K562 (cell line): ENCODE results near the gene CYSRT1. TPM values are rescaled to one million over a fixed set of nuclear protein-coding genes. Genes with fewer than 3 reads are reported as not detected.

Experiments
- ATF7 ChIP-seq: fragments of 450-650 bp; IDR thresholded peaks from 2 replicates; pipeline ENCODE4 v1.7.1; 2014; ENCODE audit warnings: mild to moderate bottlenecking, moderate library complexity
- CBX1 ChIP-seq: sonication (generic); IDR thresholded peaks from 2 replicates; pipeline ENCODE4 v1.6.1; 2016; ENCODE audit warnings: antibody characterized with exemption, low read depth, mild to moderate bottlenecking
- COPS2 ChIP-seq: fragments of 450-650 bp; conservative IDR thresholded peaks from 2 replicates; pipeline ENCODE4 v1.6.1; 2016; ENCODE audit warnings: mild to moderate bottlenecking, moderate library complexity
- HLTF ChIP-seq: fragments of 450-650 bp; IDR thresholded peaks from 2 replicates; pipeline ENCODE4 v1.6.1; 2016
- KLF1 ChIP-seq: fragments of 450-650 bp; IDR thresholded peaks from 2 replicates; pipeline ENCODE4 v1.6.1; 2016; ENCODE audit warnings: missing genetic modification characterization, missing compliant biosample characterization
- MBD2 ChIP-seq: sonication (generic); IDR thresholded peaks from 2 replicates; pipeline ENCODE4 v1.6.1; 2016; ENCODE audit warnings: low read depth, borderline replicate concordance
- MED1 ChIP-seq: sonication (generic); formaldehyde crosslinking; IDR thresholded peaks from 2 replicates; pipeline ENCODE4 v1.8.1; 2023; ENCODE audit warnings: missing genetic modification reagents, borderline replicate concordance
- MTA3 ChIP-seq: fragments of 450-650 bp; formaldehyde crosslinking; IDR thresholded peaks from 2 replicates; pipeline ENCODE4 v1.6.1; 2017; ENCODE audit warnings: mild to moderate bottlenecking, borderline replicate concordance
- NFXL1 ChIP-seq: fragments of 450-650 bp; formaldehyde crosslinking; IDR thresholded peaks from 2 replicates; pipeline ENCODE4 v1.4.0; 2021; ENCODE audit warnings: mild to moderate bottlenecking
- NR4A1 ChIP-seq, 2 experiments: fragments of 250-450 bp in 1 of 2; fragments of 450-650 bp in 1 of 2; sonication (Bioruptor Pico) in 1 of 2; IDR thresholded peaks; 2 replicates each; pipeline versions ENCODE4 v1.4.0 to v1.6.1; 2016 to 2020; ENCODE audit warnings: mild to moderate bottlenecking in 2 of 2, missing compliant biosample characterization in 1 of 2, missing genetic modification characterization in 1 of 2, moderate library complexity in 1 of 2
- PTRF ChIP-seq: fragments of 450-650 bp; IDR thresholded peaks from 2 replicates; pipeline ENCODE4 v1.6.1; 2016; ENCODE audit warnings: mild to moderate bottlenecking, missing genetic modification characterization, missing compliant biosample characterization
- SP1 ChIP-seq: sonication (generic); formaldehyde crosslinking; IDR thresholded peaks from 2 replicates; pipeline ENCODE4 v1.8.1; 2022; ENCODE audit warnings: mild to moderate bottlenecking, missing genetic modification reagents
- SRSF3 ChIP-seq: fragments of 200-400 bp; formaldehyde crosslinking; IDR thresholded peaks from 2 replicates; pipeline ENCODE4 v1.6.1; 2016; ENCODE audit warnings: mild to moderate bottlenecking, low read length, moderate library complexity; ENCODE audit not compliant: insufficient read depth
- SRSF7 ChIP-seq: fragments of 200-400 bp; formaldehyde crosslinking; optimal IDR thresholded peaks from 2 replicates; pipeline ENCODE3; 2017; ENCODE audit warnings: mild to moderate bottlenecking, low read depth, low read length
- TAF9B ChIP-seq: fragments of 450-650 bp; IDR thresholded peaks from 2 replicates; pipeline ENCODE4 v1.6.1; 2018; ENCODE audit warnings: mild to moderate bottlenecking; ENCODE audit not compliant: partially characterized antibody
- XRCC4 ChIP-seq: IDR thresholded peaks from one replicate; pipeline ENCODE4 v1.6.1; 2011; ENCODE audit not compliant: insufficient read depth, insufficient read length; ENCODE audit errors: extremely low read depth
- YY1 ChIP-seq, 3 experiments: IDR thresholded peaks; 2 replicates each; pipeline ENCODE4 v1.6.1; 2011; ENCODE audit warnings: low read length in 2 of 3, mild to moderate bottlenecking in 2 of 3, moderate library complexity in 2 of 3, borderline replicate concordance in 1 of 3, control low read depth in 1 of 3, low read depth in 1 of 3; ENCODE audit not compliant: insufficient read depth in 3 of 3, insufficient replicate concordance in 2 of 3, control insufficient read depth in 1 of 3, insufficient read length in 1 of 3; ENCODE audit errors: extremely low read depth in 1 of 3
- ZNF124 ChIP-seq: sonication (generic); formaldehyde crosslinking; IDR thresholded peaks from 2 replicates; pipeline ENCODE4 v1.8.1; 2022; ENCODE audit warnings: missing genetic modification reagents
- ZNF778 ChIP-seq: fragments of 450-650 bp; formaldehyde crosslinking; IDR thresholded peaks from 2 replicates; pipeline ENCODE4 v1.4.0; 2020; ENCODE audit warnings: mild to moderate bottlenecking, moderate library complexity
- polyA plus RNA-seq, 8 experiments: library from polyadenylated mRNA; depleted of rRNA in 4 of 8; stranded (reverse) in 5 of 8; unstranded in 3 of 8; fragments of >200 nt; fragmentation: Nextera tagmentation in 2 of 8; fragmentation: Illumina TruSeq in 1 of 8; extraction: Ambion mirVana in 2 of 8; extraction: Trizol in 1 of 8; gene quantifications; 2 replicates each; pipeline versions ENCODE4 v1.2.1 to v1.2.3, GENCODE V29; 2011 to 2014; ENCODE audit warnings: inconsistent platforms in 1 of 8, missing spikeins in 1 of 8
- total RNA-seq, 7 experiments: library from RNA; depleted of rRNA in 6 of 7; stranded (reverse); fragments of >200 nt in 6 of 7; fragmentation: Illumina TruSeq in 2 of 7; extraction: Trizol in 2 of 7; gene quantifications; 2 replicates each; pipeline versions ENCODE4 v1.2.1 to v1.2.3, GENCODE V29; 2011 to 2021; ENCODE audit warnings: low replicate concordance in 1 of 7
- TF ChIP-seq, protein P1 (sequence below): fragments of 450-650 bp; IDR thresholded peaks from 2 replicates; pipeline ENCODE4 v1.6.1; 2017; ENCODE audit warnings: antibody characterized with exemption
- TF ChIP-seq, protein P2 (sequence below): fragments of 250-450 bp; sonication (Bioruptor Pico); IDR thresholded peaks from 2 replicates; pipeline ENCODE4 v1.4.0; 2020
- TF ChIP-seq, protein P3 (sequence below), 2 experiments: IDR thresholded peaks; 2 replicates each; pipeline ENCODE4 v1.6.1; 2011; ENCODE audit warnings: borderline replicate concordance in 1 of 2, control low read depth in 1 of 2, low read depth in 1 of 2, low read length in 1 of 2, mild to moderate bottlenecking in 1 of 2, mixed read lengths in 1 of 2, moderate library complexity in 1 of 2; ENCODE audit not compliant: insufficient read depth in 1 of 2, insufficient read length in 1 of 2, poor library complexity in 1 of 2, severe bottlenecking in 1 of 2; ENCODE audit errors: extremely low read depth in 1 of 2
- TF ChIP-seq, protein P4 (sequence below): sonication (generic); formaldehyde crosslinking; IDR thresholded peaks from 2 replicates; pipeline ENCODE4 v1.9.0; 2022; ENCODE audit warnings: mild to moderate bottlenecking, missing genetic modification reagents

CYSRT1 gene
- total and polyA plus RNA-seq, 9 of the 15 experiments (the other 6 are each of a cell fraction or from before 2014, with no cell fraction given): 0.04 to 1.4 (median 0.42) TPM; not detected in 3

DNA sequence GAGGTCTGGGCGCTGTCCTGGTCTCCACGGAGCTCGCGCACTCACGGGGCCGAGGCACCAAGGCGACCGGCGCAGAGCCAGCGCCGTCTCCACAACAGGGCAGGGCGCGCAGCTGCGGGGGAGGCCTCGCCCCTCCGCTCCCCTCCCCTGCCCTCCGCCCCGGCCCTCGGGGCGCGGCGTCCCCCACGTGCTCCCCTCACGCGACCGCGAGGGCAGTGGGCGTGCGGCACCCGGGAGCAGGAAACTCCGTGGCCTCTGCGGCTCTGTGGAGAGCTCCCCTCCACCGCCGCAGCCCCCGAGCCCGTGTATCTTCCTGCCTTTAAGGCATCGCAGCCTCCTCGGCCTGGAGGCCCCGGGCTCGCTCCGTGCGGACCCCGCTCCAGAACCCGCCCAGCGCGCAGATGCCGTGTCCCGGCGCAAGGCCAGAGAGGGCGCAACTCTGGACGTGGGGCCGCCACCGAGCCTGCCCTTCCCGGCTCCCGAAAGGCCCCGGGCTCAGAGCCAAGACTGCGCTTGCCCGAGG, 15.4 kb downstream of the CYSRT1 start (continued):
- TF ChIP-seq, protein P1, sequence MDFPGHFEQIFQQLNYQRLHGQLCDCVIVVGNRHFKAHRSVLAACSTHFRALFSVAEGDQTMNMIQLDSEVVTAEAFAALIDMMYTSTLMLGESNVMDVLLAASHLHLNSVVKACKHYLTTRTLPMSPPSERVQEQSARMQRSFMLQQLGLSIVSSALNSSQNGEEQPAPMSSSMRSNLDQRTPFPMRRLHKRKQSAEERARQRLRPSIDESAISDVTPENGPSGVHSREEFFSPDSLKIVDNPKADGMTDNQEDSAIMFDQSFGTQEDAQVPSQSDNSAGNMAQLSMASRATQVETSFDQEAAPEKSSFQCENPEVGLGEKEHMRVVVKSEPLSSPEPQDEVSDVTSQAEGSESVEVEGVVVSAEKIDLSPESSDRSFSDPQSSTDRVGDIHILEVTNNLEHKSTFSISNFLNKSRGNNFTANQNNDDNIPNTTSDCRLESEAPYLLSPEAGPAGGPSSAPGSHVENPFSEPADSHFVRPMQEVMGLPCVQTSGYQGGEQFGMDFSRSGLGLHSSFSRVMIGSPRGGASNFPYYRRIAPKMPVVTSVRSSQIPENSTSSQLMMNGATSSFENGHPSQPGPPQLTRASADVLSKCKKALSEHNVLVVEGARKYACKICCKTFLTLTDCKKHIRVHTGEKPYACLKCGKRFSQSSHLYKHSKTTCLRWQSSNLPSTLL: no peak
- TF ChIP-seq NR4A1 (CRISPR knock-in tag; IDR thresholded peaks at IDR 0.05) (peak; percentile 83; the same call in 1 of the 2 replicates), NR4A1 (tag; IDR thresholded peaks at IDR 0.05) (peak; percentile 74; the same call in 1 of the 2 replicates), ZNF778 (CRISPR knock-in tag) (no peak), CBX1 (peak; percentile 93; the same call in 1 of the 2 replicates), KLF1 (tag) (peak; percentile 86), SRSF7 (no peak), MBD2 (peak; percentile 26; the same call in 1 of the 2 replicates), TAF9B (no peak), MED1 (CRISPR knock-in tag) (no peak), COPS2 (no peak), ATF7 (peak; percentile 71; the same call in 1 of the 2 replicates), SP1 (CRISPR knock-in tag) (no peak), ZNF124 (CRISPR knock-in tag) (0 out of 2 replicates have a peak, but pooled peaks have one; percentile 53), YY1 (IDR thresholded peaks at IDR 0.05; ENCODE audit: borderline replicate concordance in 1 of 3, control insufficient read depth in 1 of 3, extremely low read depth in 1 of 3, insufficient read depth in 3 of 3, insufficient read length in 1 of 3, insufficient replicate concordance in 2 of 3, low read depth in 1 of 3, low read length in 2 of 3) (peak in 2 of 3 experiments; percentile 39 to 52), NFXL1 (CRISPR knock-in tag) (no peak), PTRF (tag) (no peak), MTA3 (peak; percentile 35), XRCC4 (no peak), HLTF (peak; percentile 71; the same call in 1 of the 2 replicates), SRSF3 (0 out of 2 replicates have a peak, but pooled peaks have one; percentile 15)
- TF ChIP-seq, protein P2, sequence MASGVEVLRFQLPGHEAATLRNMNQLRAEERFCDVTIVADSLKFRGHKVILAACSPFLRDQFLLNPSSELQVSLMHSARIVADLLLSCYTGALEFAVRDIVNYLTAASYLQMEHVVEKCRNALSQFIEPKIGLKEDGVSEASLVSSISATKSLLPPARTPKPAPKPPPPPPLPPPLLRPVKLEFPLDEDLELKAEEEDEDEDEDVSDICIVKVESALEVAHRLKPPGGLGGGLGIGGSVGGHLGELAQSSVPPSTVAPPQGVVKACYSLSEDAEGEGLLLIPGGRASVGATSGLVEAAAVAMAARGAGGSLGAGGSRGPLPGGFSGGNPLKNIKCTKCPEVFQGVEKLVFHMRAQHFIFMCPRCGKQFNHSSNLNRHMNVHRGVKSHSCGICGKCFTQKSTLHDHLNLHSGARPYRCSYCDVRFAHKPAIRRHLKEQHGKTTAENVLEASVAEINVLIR (CRISPR knock-in tag): no peak; the same call in 1 of the 2 replicates
- TF ChIP-seq, protein P3, sequence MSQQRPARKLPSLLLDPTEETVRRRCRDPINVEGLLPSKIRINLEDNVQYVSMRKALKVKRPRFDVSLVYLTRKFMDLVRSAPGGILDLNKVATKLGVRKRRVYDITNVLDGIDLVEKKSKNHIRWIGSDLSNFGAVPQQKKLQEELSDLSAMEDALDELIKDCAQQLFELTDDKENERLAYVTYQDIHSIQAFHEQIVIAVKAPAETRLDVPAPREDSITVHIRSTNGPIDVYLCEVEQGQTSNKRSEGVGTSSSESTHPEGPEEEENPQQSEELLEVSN (IDR thresholded peaks at IDR 0.05; ENCODE audit: borderline replicate concordance in 1 of 2, extremely low read depth in 1 of 2, insufficient read depth in 1 of 2, insufficient read length in 1 of 2, low read depth in 1 of 2, low read length in 1 of 2, poor library complexity in 1 of 2, severe bottlenecking in 1 of 2): peak; percentile 89
- TF ChIP-seq, protein P4, sequence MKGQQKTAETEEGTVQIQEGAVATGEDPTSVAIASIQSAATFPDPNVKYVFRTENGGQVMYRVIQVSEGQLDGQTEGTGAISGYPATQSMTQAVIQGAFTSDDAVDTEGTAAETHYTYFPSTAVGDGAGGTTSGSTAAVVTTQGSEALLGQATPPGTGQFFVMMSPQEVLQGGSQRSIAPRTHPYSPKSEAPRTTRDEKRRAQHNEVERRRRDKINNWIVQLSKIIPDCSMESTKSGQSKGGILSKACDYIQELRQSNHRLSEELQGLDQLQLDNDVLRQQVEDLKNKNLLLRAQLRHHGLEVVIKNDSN (CRISPR knock-in tag): peak; percentile 77
